GM19239 (cell line): ENCODE measurements around the gene MMP3.

ENCODE experiments used
- DNase-seq: peaks from one replicate; pipeline ENCODE4 v3.0.0; 2011; ENCODE audit warnings: low spot score; ENCODE audit not compliant: insufficient read length
- FAIRE-seq: peaks from 2 replicates; lab custom pipeline; 2011; peaks lifted over from hg19 to GRCh38; lab: Jason Lieb, UNC

Gene MMP3

GRCh38 chr11:102833731-102834130 lies 9.7 kb downstream of the MMP3 start:
- no peak for DNase-seq

GRCh38 chr11:102832612-102833011 lies 10.8 kb downstream of the MMP3 start:
- DNase-seq (no peak), FAIRE-seq (no peak)

More at GRCh38 chr11:102833731-102834130, 9.7 kb downstream of the MMP3 start:
- FAIRE-seq = no peak

DNA sequence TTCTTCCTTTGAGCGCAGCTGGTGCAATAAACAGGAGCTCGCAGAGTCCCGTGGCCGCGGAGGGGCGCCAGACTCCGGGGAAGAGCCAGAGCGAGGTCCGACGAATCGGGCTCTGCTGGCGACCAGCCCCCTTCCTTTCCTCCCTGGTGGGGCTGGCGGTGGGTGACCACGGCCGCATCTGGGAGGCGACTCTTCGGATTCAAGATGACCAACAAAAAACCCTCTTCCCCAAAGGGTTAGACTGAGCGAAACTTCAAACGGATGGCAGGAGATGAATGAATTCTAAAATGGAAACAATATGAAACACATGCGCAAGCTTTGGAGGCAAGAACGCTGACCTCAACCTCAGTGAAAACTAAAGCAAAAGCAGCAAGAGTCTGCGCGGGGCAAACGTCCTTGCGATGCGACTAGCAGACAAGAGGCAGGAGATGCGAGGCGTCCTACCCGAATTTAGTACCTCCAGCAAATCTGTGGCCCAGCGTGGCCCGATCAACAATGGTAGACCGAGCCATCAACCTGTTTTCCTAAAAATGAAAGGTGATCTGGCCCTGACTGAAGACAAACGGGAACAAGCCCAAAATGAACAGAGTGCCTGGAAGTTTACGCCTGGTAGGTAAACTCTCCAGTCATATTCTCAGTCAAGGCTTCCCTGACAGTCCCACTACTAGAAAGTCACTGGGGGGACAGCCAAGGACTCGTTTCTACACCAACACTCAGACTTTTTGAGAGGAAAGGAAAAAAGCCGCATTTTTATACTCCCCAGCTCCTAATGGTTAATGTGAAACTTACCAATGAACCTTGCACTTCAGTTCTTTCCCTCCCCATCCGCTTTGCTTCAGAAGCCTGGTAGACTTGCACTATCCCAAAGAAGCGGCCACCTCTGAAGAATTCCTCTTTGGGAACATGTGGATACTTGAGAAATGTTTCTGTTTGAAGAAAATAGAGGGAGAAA lies 11.6 kb downstream of the MMP3 start:
- FAIRE-seq (no peak), DNase-seq (no peak)

DNA sequence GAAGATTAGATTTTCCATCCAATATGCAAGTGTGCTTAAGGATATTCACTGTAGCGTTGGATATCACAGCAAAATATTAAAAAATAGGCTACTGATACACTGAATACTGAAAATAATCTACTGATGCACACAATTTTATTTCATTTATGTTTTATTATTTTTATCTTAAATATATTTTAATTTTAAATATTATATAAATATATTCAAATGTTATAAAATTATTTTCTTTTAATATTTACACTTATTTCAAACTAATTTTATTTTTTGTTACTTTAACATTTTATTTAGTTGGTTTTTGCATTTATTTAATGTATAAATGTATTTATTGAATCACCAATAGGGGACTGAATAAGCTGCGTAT lies 12.3 kb downstream of the MMP3 start:
- no peak for FAIRE-seq

GRCh38 chr11:102830001-102830727 lies 13.2 kb downstream of the MMP3 start:
- FAIRE-seq = no peak
- DNase-seq = no peak

More for the DNA sequence above, 12.3 kb downstream of the MMP3 start:
- DNase-seq = no peak

DNA sequence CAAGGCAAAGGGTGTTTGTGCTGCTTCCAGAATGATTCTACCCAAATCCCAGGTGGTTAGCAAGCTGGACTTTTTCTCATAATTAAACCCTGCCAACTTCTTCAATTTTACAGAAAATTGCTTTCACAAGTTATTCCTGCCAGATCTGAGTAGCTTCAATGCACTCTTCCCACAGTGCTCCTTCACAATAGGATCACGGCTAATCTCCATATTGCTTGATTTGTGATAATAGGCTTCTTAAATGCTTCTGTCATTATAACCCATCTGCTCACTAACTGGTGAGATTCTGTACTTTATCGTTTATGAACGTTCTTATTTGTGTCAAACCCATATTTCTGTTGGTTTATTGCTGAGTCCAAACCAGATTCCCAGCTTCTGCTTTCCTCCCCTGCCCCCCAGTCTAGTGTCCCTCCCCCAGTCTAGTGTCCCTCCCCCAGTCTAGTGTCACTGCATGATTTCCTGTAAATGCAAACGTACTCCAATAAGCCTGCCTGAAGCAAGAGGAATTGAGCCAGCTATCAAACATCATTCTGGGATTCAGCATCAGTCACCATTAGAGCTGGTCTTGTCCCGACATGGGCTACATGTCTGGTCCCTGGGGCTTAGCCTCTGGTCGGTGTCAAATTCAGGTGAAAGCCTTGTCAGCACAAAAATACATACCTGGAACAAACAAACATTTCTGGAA lies 14.0 kb downstream of the MMP3 start:
- FAIRE-seq = no peak
- DNase-seq = no peak

GRCh38 chr11:102824556-102824955 lies 18.9 kb downstream of the MMP3 start:
- FAIRE-seq = no peak
- no peak for DNase-seq

- DNase-seq (no peak), FAIRE-seq (no peak)
Observed at GRCh38 chr11:102819491-102819890, 23.9 kb downstream of the MMP3 start.

DNA sequence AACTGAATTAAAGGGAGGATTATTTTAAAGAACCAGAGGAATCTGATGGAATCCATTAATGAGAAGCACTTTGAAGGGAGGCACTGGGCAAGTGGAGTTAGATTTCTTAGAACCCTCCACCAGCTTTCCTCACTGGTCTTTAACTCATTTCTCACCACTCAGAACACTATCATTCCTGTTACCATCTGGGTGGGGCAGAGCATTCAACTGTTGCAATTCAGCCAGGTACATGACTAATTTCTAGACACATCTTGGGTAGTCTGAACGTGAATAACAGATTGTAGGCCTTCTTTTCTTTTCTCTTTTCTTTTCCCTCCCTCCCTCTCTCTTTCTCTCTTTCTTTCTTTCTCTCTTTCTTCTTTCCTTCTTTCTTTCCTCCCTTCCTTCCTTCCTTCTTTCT lies 29.9 kb downstream of the MMP3 start:
- no peak for FAIRE-seq
- DNase-seq = no peak

DNA sequence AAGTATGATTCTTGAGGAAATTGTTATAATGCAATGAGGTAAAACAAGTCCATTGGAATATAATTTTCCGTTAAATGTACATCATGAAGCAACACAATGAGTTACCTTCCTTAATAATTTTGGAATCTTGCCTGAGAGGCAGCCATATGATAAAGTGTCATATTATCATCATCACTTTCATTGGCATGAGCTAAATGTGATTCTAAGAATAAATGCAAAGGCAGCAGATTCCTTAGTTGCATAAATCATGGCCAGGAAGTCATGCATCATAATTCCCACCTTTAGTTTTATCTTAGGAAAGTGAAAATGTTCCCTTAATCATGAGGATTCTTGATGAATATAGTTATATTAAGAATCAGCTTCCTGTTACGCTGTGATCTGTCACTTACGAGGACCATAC lies 31.2 kb downstream of the MMP3 start:
- no peak for DNase-seq
- FAIRE-seq = no peak

DNA sequence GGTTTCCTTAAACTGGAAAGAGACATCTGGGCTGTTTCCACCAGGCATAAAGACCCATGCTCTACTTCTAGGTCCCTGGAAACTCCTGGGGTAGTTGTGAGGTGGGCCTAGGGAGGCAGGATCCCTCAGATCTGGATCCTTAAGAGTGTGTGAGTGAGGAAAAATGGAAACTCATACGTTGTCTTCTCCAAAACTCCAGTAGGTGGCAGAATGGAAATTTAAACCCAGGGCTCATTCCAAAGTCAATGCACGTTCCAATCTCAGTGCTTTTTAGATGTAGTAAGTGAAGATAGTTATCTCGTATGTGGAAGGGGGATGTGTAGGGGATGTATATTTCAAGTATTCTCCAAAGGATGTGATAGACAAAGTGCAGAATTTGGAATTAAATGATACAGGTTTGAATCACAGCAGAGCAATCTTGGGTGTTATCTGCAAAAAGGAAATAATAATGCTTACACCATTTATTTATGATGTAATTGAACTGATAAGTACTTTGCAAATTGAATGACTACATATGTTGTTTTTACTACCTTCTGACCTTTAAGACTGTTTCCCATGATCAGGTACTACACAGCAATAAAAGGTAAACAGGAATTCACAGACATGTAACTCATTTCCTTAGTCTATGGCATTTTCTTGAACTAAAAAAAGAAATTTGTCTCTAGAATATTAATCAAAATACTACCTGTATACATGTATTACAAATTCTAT lies 32.3 kb downstream of the MMP3 start:
- FAIRE-seq (no peak), DNase-seq (no peak)

- no peak for DNase-seq
- no peak for FAIRE-seq
Observed at GRCh38 chr11:102809971-102810370, 33.4 kb downstream of the MMP3 start.

DNA sequence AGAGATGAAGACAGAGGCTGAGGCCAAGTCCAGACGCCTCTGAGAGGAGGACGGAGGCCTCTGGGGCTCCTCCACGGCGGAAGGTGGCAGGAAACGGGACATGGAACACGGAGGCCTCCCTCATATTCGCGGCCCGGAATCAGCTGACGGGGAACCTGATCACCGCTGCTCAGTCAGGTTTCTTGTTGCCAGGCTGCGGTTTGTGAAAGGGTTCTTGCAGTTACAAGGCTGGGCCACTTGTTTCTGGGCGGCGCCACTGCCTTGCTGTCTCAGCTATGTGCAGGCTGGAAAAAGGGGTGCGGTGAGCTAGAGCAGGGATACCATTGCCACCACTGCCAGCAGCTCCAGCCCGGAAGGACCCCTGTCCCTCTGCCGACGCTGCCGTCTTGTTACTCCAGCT lies 35.5 kb downstream of the MMP3 start:
- DNase-seq (no peak), FAIRE-seq (no peak)

DNA sequence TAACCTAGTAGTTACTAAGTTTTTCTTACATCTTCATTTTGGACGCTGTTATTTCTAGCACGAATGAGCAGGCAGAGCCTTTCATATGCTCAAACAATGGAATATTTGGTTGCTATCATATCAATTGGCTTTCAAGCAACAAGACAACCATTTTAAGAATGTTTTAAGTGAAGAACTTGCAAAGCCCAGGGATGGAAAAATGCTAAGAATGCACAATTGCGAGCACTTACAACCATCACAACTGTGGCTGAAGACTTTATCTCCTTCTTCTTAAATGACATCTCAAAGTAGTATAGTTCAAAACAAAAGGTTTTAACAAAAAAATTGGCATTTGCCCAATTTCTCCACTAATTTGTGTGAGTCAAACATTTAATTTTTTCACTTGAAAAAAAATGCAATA lies 37.1 kb downstream of the MMP3 start:
- no peak for FAIRE-seq

GRCh38 chr11:102802341-102802740 lies 41.1 kb downstream of the MMP3 start:
- no peak for FAIRE-seq
- DNase-seq = no peak

More for the DNA sequence above, 37.1 kb downstream of the MMP3 start:
- DNase-seq = no peak

GRCh38 chr11:102800767-102801166 lies 42.6 kb downstream of the MMP3 start:
- FAIRE-seq = no peak

GRCh38 chr11:102799681-102800340 lies 43.6 kb downstream of the MMP3 start:
- DNase-seq (no peak), FAIRE-seq (no peak)

More at GRCh38 chr11:102800767-102801166, 42.6 kb downstream of the MMP3 start:
- DNase-seq = no peak

DNA sequence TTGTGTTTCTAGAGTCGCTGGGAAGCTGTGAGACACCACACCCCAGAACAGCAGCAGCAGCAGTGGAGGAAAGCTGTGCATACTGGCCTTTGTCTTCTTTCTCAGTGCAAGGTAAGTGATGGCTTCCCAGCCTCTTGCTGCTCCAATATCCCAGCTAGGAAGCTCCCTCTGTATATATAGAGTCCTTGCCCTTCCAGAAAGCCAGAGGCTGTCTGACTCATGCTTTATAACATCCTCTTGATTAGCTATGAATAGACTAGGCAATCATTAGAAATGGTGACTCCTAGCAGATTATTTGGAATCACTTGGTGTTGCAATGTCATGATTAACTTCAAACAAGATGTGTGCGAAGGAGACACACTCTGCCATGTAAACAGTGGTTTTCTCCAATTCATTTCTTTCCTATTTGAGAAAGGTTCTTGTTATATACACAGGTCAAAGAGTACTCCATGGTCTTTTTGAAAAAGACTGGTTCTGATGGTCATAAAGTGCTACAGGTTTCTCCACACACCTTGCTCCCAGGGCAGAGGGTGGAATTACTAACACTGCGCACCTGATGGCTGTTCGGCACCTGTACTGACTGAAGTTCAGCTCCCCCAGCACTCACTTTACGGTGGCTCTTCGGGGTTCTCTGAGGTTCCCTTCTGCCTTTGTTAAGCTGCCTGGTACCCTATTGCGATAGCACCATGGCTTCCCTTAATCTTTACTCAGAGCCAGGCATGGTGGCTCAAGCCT lies 45.2 kb downstream of the MMP3 start, which contains the start of gene MMP1:
Gene MMP1 (minus strand): TSS at position 149 of the 735 bp plus-strand sequence. CDS start 68 bp downstream, at position 81.
- DNase-seq (no peak), FAIRE-seq (no peak)

- FAIRE-seq (no peak), DNase-seq (peak; percentile 8)
Observed at GRCh38 chr11:102794382-102794781, 49.0 kb downstream of the MMP3 start.
